Mammary epithelial cell (primary cell): ENCODE results near the gene NUDT3.

ENCODE experiments used
- EZH2 ChIP-seq: IDR thresholded peaks from 2 replicates; pipeline ENCODE4 v1.6.1; 2012; ENCODE audit warnings: low read length, inconsistent platforms, borderline replicate concordance
- TF ChIP-seq, protein P1 (sequence below), 2 donors: IDR thresholded peaks in 1 of 2; conservative IDR thresholded peaks in 1 of 2; 2 replicates each; pipeline ENCODE4 v1.5.1; 2011 to 2012; ENCODE audit warnings: inconsistent platforms in 2 of 2, low read length in 2 of 2, mild to moderate bottlenecking in 2 of 2, control low read depth in 1 of 2, low read depth in 1 of 2; ENCODE audit not compliant: insufficient read depth in 1 of 2; ENCODE audit errors: extremely low read depth in 1 of 2

- TF ChIP-seq, protein P1, sequence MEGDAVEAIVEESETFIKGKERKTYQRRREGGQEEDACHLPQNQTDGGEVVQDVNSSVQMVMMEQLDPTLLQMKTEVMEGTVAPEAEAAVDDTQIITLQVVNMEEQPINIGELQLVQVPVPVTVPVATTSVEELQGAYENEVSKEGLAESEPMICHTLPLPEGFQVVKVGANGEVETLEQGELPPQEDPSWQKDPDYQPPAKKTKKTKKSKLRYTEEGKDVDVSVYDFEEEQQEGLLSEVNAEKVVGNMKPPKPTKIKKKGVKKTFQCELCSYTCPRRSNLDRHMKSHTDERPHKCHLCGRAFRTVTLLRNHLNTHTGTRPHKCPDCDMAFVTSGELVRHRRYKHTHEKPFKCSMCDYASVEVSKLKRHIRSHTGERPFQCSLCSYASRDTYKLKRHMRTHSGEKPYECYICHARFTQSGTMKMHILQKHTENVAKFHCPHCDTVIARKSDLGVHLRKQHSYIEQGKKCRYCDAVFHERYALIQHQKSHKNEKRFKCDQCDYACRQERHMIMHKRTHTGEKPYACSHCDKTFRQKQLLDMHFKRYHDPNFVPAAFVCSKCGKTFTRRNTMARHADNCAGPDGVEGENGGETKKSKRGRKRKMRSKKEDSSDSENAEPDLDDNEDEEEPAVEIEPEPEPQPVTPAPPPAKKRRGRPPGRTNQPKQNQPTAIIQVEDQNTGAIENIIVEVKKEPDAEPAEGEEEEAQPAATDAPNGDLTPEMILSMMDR (conservative IDR thresholded peaks at IDR 0.05 in 1 of 2, IDR thresholded peaks at IDR 0.05 in 1 of 2; ENCODE audit: extremely low read depth in 1 of 2, insufficient read depth in 1 of 2, low read depth in 1 of 2, low read length in 2 of 2) = no peak
- TF ChIP-seq EZH2 = no peak
These were observed 73.7 kb downstream of the NUDT3 start for GRCh38 chr6:34318499-34319470.
